Astrocyte (in vitro differentiated cells and primary cell): ENCODE data around the gene XBP1. TPM values are rescaled to one million over a fixed set of nuclear protein-coding genes. Genes with fewer than 3 reads are reported as not detected.
A peak's percentile ranks its signal among the peaks of the same experiment; 100 is the strongest.

Source experiments
- DNase-seq: peaks from one replicate; pipeline ENCODE4 v3.0.0-alpha.2; 2010; ENCODE audit warnings: low read depth
- FAIRE-seq: peaks from 2 replicates; lab custom pipeline; 2011; peaks lifted over from hg19 to GRCh38; lab: Jason Lieb, UNC
- H2AFZ ChIP-seq: 2 replicates; pipeline ENCODE4 v1.6.0; 2012; ENCODE audit warnings: low read depth, low read length, inconsistent platforms
- H3K27ac ChIP-seq: 2 replicates; pipeline ENCODE4 v1.5.1; 2011; ENCODE audit warnings: low read depth, low read length, inconsistent platforms
- H3K27me3 ChIP-seq: 2 replicates; pipeline ENCODE4 v1.6.0; 2011; ENCODE audit warnings: low read length, inconsistent platforms; ENCODE audit not compliant: insufficient read depth
- H3K36me3 ChIP-seq: 2 replicates; pipeline ENCODE4 v1.5.1; 2011; ENCODE audit warnings: low read length, inconsistent platforms; ENCODE audit not compliant: insufficient read depth
- H3K4me1 ChIP-seq: 2 replicates; pipeline ENCODE4 v1.5.1; 2011; ENCODE audit warnings: low read length, inconsistent platforms; ENCODE audit not compliant: insufficient read depth
- H3K4me2 ChIP-seq: 2 replicates; pipeline ENCODE4 v1.6.0; 2012; ENCODE audit warnings: low read length, inconsistent platforms
- H3K4me3 ChIP-seq: 2 replicates; pipeline ENCODE4 v1.5.1; 2011; ENCODE audit warnings: low read depth, mild to moderate bottlenecking, low read length, inconsistent platforms; ENCODE audit not compliant: insufficient read depth
- H3K79me2 ChIP-seq: 2 replicates; pipeline ENCODE4 v1.6.0; 2012; ENCODE audit warnings: mild to moderate bottlenecking, low read length, inconsistent platforms; ENCODE audit not compliant: insufficient read depth
- H3K9ac ChIP-seq: 2 replicates; pipeline ENCODE4 v1.6.0; 2012; ENCODE audit warnings: mild to moderate bottlenecking, low read length, inconsistent platforms
- H3K9me3 ChIP-seq: 2 replicates; pipeline ENCODE4 v1.5.1; 2012; ENCODE audit warnings: low read depth, mild to moderate bottlenecking, low read length, inconsistent platforms; ENCODE audit not compliant: insufficient read depth
- H4K20me1 ChIP-seq: 2 replicates; pipeline ENCODE4 v1.6.0; 2012; ENCODE audit warnings: low read length, inconsistent platforms; ENCODE audit not compliant: insufficient read depth
- H3K27ac Mint-ChIP-seq: one replicate; pipeline ENCODE4 v1.8.0; 2021; ENCODE audit warnings: mild to moderate bottlenecking, mixed read lengths; ENCODE audit not compliant: unreplicated experiment
- H3K27me3 Mint-ChIP-seq: one replicate; pipeline ENCODE4 v1.8.0; 2021; ENCODE audit warnings: low read depth, mixed read lengths; ENCODE audit not compliant: unreplicated experiment
- H3K36me3 Mint-ChIP-seq: one replicate; pipeline ENCODE4 v1.8.0; 2021; ENCODE audit warnings: low read depth, mixed read lengths; ENCODE audit not compliant: unreplicated experiment
- H3K4me1 Mint-ChIP-seq: one replicate; pipeline ENCODE4 v1.8.0; 2021; ENCODE audit warnings: low read depth, mixed read lengths; ENCODE audit not compliant: unreplicated experiment
- H3K4me3 Mint-ChIP-seq: one replicate; pipeline ENCODE4 v1.8.0; 2021; ENCODE audit warnings: mild to moderate bottlenecking, moderate library complexity, mixed read lengths; ENCODE audit not compliant: unreplicated experiment
- H3K9me3 Mint-ChIP-seq: one replicate; pipeline ENCODE4 v1.8.0; 2021; ENCODE audit warnings: mild to moderate bottlenecking, mixed read lengths; ENCODE audit not compliant: unreplicated experiment
- CTCF ChIP-seq: IDR thresholded peaks from 2 replicates; pipeline ENCODE4 v1.5.1; 2011; ENCODE audit warnings: low read depth, mild to moderate bottlenecking, inconsistent platforms, low read length, moderate library complexity; ENCODE audit not compliant: insufficient read depth
- EZH2 ChIP-seq: IDR thresholded peaks from 2 replicates; pipeline ENCODE4 v1.6.1; 2012; ENCODE audit warnings: mild to moderate bottlenecking, low read length, inconsistent platforms; ENCODE audit not compliant: insufficient read depth
- total RNA-seq: library from RNA; stranded (reverse); gene quantifications from 2 replicates; pipeline ENCODE4 v1.2.1, GENCODE V29; 2021

The XBP1 gene
- total RNA-seq, 1 donor from 2014 or later = 142 TPM

- Histone ChIP-seq H3K4me2 (peak overlapping the region; percentile 86), H3K36me3 (peaks cover 45% of the 10 kb centered on the region), H3K27me3 (no peaks in the 10 kb centered on the region), H3K27ac (peak overlapping the region; percentile 99), H3K9me3 (no peaks in the 10 kb centered on the region), H2AFZ (no peak overlapping the region), H4K20me1 (peaks cover 50% of the 10 kb centered on the region), H3K4me3 (peak overlapping the region; percentile 93), H3K4me1 (peaks cover 18% of the 10 kb centered on the region), H3K79me2 (peaks cover 79% of the 10 kb centered on the region), H3K9ac (peak overlapping the region; percentile 100)
- Mint-ChIP-seq H3K27ac (peak overlapping the region; percentile 99), H3K9me3 (peaks cover 2% of the 10 kb centered on the region), H3K4me3 (peak overlapping the region; percentile 93), H3K36me3 (peaks cover 20% of the 10 kb centered on the region), H3K4me1 (peaks cover 24% of the 10 kb centered on the region), H3K27me3 (no peaks in the 10 kb centered on the region)
- TF ChIP-seq CTCF (no peak), EZH2 (no peak)
- FAIRE-seq (no peak), DNase-seq (peak; percentile 85)
Observed at GRCh38 chr22:28798810-28799605, 1.4 kb downstream of the XBP1 start.

GRCh38 chr22:28795932-28796856 lies 4.2 kb downstream of the XBP1 start:
- Histone ChIP-seq H3K4me2 (peak overlapping the region; percentile 2), H3K79me2 (peaks cover 71% of the 10 kb centered on the region), H2AFZ (no peak overlapping the region), H4K20me1 (peaks cover 66% of the 10 kb centered on the region), H3K4me3 (no peak overlapping the region), H3K9me3 (no peaks in the 10 kb centered on the region), H3K36me3 (peaks cover 50% of the 10 kb centered on the region), H3K9ac (peak overlapping the region; percentile 36), H3K27ac (no peak overlapping the region), H3K4me1 (peaks cover 14% of the 10 kb centered on the region), H3K27me3 (no peaks in the 10 kb centered on the region)
- no peak for DNase-seq
- Mint-ChIP-seq H3K36me3 (peaks cover 20% of the 10 kb centered on the region), H3K9me3 (peaks cover 2% of the 10 kb centered on the region), H3K27ac (peak overlapping the region; percentile 12), H3K4me1 (peaks cover 17% of the 10 kb centered on the region), H3K27me3 (no peaks in the 10 kb centered on the region), H3K4me3 (peak overlapping the region; percentile 93)
- no peak for FAIRE-seq
- TF ChIP-seq CTCF (no peak), EZH2 (no peak)
